Coronary artery (tissue), 2 donors: Measurements from ENCODE around the gene MAPK7.
"Not testable (repeated sequence)": the region's sequence is repeated elsewhere in the genome, so short reads cannot be mapped to it uniquely, and the experiment has no call there.

Source experiments
- DNase-seq: peaks from one replicate; pipeline ENCODE4 v3.0.0-alpha.2; 2017; ENCODE audit warnings: low spot score
- H3K27ac ChIP-seq, 2 donors: fragments of 200-600 bp; sonication (generic); one replicate each; pipeline ENCODE4 v1.5.1; 2016 to 2019
- H3K4me3 ChIP-seq: fragments of 200-600 bp; sonication (generic); 2 replicates; pipeline ENCODE4 v1.5.1; 2016; ENCODE audit warnings: mild to moderate bottlenecking, moderate library complexity
- TF ChIP-seq, protein P1 (sequence below): fragments of 200-600 bp; sonication (generic); IDR thresholded peaks from one replicate; pipeline ENCODE4 v1.5.1; 2019; ENCODE audit warnings: antibody characterized with exemption

Gene MAPK7

GRCh38 chr17:19347323-19348080 is 30.8 kb upstream of the MAPK7 start:
- H3K4me3 ChIP-seq: no peak overlapping the region
- peak overlapping the region; percentile 69 to 94 for H3K27ac ChIP-seq
- TF ChIP-seq, protein P1, sequence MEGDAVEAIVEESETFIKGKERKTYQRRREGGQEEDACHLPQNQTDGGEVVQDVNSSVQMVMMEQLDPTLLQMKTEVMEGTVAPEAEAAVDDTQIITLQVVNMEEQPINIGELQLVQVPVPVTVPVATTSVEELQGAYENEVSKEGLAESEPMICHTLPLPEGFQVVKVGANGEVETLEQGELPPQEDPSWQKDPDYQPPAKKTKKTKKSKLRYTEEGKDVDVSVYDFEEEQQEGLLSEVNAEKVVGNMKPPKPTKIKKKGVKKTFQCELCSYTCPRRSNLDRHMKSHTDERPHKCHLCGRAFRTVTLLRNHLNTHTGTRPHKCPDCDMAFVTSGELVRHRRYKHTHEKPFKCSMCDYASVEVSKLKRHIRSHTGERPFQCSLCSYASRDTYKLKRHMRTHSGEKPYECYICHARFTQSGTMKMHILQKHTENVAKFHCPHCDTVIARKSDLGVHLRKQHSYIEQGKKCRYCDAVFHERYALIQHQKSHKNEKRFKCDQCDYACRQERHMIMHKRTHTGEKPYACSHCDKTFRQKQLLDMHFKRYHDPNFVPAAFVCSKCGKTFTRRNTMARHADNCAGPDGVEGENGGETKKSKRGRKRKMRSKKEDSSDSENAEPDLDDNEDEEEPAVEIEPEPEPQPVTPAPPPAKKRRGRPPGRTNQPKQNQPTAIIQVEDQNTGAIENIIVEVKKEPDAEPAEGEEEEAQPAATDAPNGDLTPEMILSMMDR: no peak
- DNase-seq: peak; percentile 69

DNA sequence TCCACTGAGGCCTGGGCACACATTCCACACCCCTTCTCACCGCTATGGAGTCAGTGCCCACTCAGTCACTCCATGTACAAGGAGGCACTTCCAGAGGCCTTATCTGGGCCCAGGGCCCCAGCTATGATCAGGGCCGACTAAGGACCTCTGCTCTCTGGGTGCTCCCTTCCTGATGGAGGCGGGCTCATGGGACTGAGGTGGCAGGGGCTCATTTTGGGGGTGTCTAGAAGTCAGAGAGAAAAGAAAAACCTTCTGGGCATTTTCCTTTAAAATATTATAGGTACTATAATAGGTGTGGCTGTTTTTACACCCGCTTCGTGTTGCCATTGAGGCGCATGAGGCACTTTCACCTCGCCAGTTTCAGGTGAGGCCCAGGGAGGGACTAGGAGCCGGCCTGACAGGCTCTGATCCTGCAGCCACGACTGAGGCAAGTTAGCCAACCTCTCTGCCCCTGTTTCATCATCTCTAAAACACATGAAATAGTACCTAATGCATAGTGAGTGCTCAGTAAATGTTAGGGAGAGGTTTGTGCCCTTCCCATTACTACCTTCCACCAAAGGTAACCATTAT is 30.1 kb upstream of the MAPK7 start:
- DNase-seq: no peak
- Histone ChIP-seq H3K27ac (peak overlapping the region in 1 of 2 donors; percentile 94), H3K4me3 (no peak overlapping the region)
- TF ChIP-seq, protein P1: no peak

GRCh38 chr17:19348806-19349205 is 29.5 kb upstream of the MAPK7 start:
- peak; percentile 21 for DNase-seq
- H3K27ac ChIP-seq: no peak overlapping the region
- H3K4me3 ChIP-seq: no peak overlapping the region
- TF ChIP-seq, protein P1: no peak

DNA sequence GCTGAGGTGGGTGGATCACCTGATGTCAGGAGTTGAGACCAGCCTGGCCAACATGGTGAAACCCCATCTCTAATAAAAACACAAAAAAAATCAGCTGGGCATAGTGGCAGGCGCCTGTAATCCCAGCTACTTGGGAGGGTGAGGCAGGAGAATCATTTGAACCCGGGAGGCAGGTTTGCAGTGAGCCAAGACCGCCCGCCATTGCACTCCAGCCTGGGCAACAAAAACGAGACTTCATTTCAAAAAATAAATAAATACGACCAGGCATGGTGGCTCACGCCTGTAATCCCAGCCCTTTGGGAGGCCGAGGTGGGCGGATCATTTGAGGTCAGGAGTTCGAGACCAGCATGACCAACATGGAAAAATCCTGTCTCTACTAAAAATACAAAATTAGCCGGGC is 24.9 kb upstream of the MAPK7 start:
- not testable (repeated sequence) for DNase-seq, H3K4me3 ChIP-seq, H3K27ac ChIP-seq

GRCh38 chr17:19354748-19355147 is 23.6 kb upstream of the MAPK7 start:
- H3K27ac ChIP-seq: no peak overlapping the region
- TF ChIP-seq, protein P1: no peak
- DNase-seq: no peak

GRCh38 chr17:19357351-19357750 is 20.9 kb upstream of the MAPK7 start:
- no peak for DNase-seq
- no peak overlapping the region for H3K27ac ChIP-seq
- H3K4me3 ChIP-seq: no peak overlapping the region
- TF ChIP-seq, protein P1: no peak

More at GRCh38 chr17:19354748-19355147, 23.6 kb upstream of the MAPK7 start:
- no peak overlapping the region for H3K4me3 ChIP-seq

DNA sequence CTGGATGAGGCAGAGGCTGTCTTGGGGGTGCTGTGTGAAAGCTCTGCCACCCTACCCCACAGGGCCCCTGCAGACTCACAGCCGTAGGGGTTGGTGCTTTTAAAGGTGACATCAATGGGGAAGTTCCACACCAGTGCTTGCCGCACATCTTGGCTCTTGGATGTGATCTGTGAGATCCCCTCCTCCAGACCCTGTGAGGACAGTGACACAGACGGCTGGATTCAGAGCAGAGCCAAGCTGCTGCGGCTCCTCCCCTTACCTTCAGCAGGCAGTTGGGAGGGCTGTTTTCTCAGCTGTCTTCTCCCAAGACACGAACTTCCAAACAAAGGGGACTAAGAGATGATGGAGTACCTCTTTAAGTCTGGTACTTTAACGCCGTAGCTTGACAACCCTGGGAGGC is 20.5 kb upstream of the MAPK7 start:
- H3K4me3 ChIP-seq: no peak overlapping the region
- TF ChIP-seq, protein P1: no peak
- DNase-seq: no peak
- H3K27ac ChIP-seq: no peak overlapping the region
